Ovary (tissue), 3 donors: Measurements from ENCODE around the gene TAF4.

ENCODE experiments used
- POLR2A ChIP-seq: fragments of 450-650 bp; IDR thresholded peaks from one replicate; pipeline ENCODE4 v1.6.1; 2017; ENCODE audit warnings: antibody characterized with exemption, mild to moderate bottlenecking, moderate library complexity
- TF ChIP-seq, protein P1 (sequence below), 3 donors: fragments of 450-650 bp in 2 of 3; fragments of 200-600 bp in 1 of 3; IDR thresholded peaks; one replicate each; pipeline versions ENCODE4 v1.5.1 to v1.8.0; 2016 to 2022; ENCODE audit warnings: antibody characterized with exemption in 3 of 3, mild to moderate bottlenecking in 1 of 3
- donor health status: DM: no; HTN: no; CAD: no.

DNA sequence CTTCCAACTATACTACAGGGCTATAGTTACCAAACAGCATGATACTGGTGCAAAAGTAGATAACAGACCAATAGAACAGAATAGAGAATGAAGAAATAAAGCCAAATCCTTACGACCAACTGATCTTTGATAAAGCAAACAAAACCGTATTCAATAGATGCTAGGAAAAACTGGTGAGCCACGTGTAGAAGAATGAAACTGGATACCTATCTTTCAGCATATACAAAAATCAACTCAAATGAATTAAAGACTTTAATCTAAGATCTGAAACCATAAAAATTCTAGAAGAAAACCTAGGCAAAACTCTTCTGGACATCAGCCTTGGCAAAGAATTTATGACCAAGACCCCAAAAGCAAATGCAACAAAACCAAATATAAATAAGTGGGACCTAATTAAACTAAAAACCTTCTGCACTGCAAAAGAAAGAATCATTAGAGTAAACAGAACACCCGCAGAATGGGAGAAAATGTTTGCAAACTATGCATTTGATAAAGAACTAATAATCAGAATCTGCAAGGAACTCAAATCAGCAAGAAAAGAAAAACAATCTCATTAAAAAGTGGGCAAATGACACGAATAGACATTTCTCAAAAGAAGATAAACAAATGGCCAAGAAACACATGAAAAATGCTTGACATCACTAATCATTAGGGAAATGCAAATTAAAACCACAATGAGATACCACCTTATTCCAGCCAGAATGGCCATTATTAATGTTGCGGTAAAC, 109.8 kb downstream of the TAF4 start:
- TF ChIP-seq, protein P1, sequence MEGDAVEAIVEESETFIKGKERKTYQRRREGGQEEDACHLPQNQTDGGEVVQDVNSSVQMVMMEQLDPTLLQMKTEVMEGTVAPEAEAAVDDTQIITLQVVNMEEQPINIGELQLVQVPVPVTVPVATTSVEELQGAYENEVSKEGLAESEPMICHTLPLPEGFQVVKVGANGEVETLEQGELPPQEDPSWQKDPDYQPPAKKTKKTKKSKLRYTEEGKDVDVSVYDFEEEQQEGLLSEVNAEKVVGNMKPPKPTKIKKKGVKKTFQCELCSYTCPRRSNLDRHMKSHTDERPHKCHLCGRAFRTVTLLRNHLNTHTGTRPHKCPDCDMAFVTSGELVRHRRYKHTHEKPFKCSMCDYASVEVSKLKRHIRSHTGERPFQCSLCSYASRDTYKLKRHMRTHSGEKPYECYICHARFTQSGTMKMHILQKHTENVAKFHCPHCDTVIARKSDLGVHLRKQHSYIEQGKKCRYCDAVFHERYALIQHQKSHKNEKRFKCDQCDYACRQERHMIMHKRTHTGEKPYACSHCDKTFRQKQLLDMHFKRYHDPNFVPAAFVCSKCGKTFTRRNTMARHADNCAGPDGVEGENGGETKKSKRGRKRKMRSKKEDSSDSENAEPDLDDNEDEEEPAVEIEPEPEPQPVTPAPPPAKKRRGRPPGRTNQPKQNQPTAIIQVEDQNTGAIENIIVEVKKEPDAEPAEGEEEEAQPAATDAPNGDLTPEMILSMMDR (IDR thresholded peaks at IDR 0.05): no peak
- no peak for TF ChIP-seq POLR2A
